Fibroblast of lung (primary cell): ENCODE measurements around the gene WDR76. TPM values are rescaled to one million over a fixed set of nuclear protein-coding genes. Genes with fewer than 3 reads are reported as not detected.
"Not testable (repeated sequence)": the region's sequence is repeated elsewhere in the genome, so short reads cannot be mapped to it uniquely, and the experiment has no call there.

Experiments
- DNase-seq, 2 donors: peaks; one replicate each; pipeline versions ENCODE4 v3.0.0 to v3.0.0-alpha.2; 2010; ENCODE audit warnings: low read depth in 2 of 2
- H2AFZ ChIP-seq: 2 replicates; pipeline ENCODE4 v1.5.1; 2012; ENCODE audit warnings: low read length, control low read depth, inconsistent platforms
- H3K27ac ChIP-seq: 2 replicates; pipeline ENCODE4 v1.5.1; 2011; ENCODE audit warnings: low read length, control low read depth; ENCODE audit not compliant: insufficient read depth
- H3K27me3 ChIP-seq: 2 replicates; pipeline ENCODE4 v1.5.1; 2011; ENCODE audit warnings: mild to moderate bottlenecking, low read length; ENCODE audit not compliant: control insufficient read depth, insufficient read depth
- H3K36me3 ChIP-seq: 2 replicates; pipeline ENCODE4 v1.5.1; 2011; ENCODE audit warnings: low read length; ENCODE audit not compliant: control insufficient read depth, insufficient read depth
- H3K4me1 ChIP-seq: 2 replicates; pipeline ENCODE4 v1.5.1; 2011; ENCODE audit warnings: low read length; ENCODE audit not compliant: control insufficient read depth, insufficient read depth; ENCODE audit errors: extremely low read depth
- H3K4me2 ChIP-seq: 2 replicates; pipeline ENCODE4 v1.5.1; 2011; ENCODE audit warnings: low read length, control low read depth; ENCODE audit not compliant: insufficient read depth; ENCODE audit errors: extremely low read depth
- H3K4me3 ChIP-seq, 4 experiments: fragments of 200-600 bp in 1 of 4; sonication (generic) in 1 of 4; replicated peaks in 1 of 4; 2 replicates each; pipeline ENCODE4 v1.5.1; 2011 to 2016; ENCODE audit warnings: low read length in 4 of 4, low read depth in 3 of 4, mild to moderate bottlenecking in 3 of 4, control low read depth in 2 of 4, inconsistent platforms in 1 of 4, mixed read lengths in 1 of 4; ENCODE audit not compliant: insufficient read depth in 1 of 4; ENCODE audit errors: control extremely low read depth in 1 of 4
- H3K79me2 ChIP-seq: 2 replicates; pipeline ENCODE4 v1.5.1; 2012; ENCODE audit warnings: mild to moderate bottlenecking, low read length, inconsistent platforms; ENCODE audit not compliant: control insufficient read depth, insufficient read depth
- H3K9ac ChIP-seq: 2 replicates; pipeline ENCODE4 v1.5.1; 2011; ENCODE audit warnings: mild to moderate bottlenecking, low read length, control low read depth; ENCODE audit not compliant: insufficient read depth
- H3K9me3 ChIP-seq: 2 replicates; pipeline ENCODE4 v1.5.1; 2012; ENCODE audit warnings: low read depth, low read length; ENCODE audit not compliant: control insufficient read depth, insufficient read depth
- H4K20me1 ChIP-seq: 2 replicates; pipeline ENCODE4 v1.5.1; 2011; ENCODE audit warnings: low read length; ENCODE audit not compliant: control insufficient read depth, insufficient read depth; ENCODE audit errors: extremely low read depth
- CTCF ChIP-seq, 2 donors: IDR thresholded peaks in 1 of 2; conservative IDR thresholded peaks in 1 of 2; 1 replicate in 1 of 2; 2 replicates in 1 of 2; pipeline ENCODE4 v1.5.1; 2011 to 2012; ENCODE audit warnings: low read length in 2 of 2, control low read depth in 1 of 2, inconsistent platforms in 1 of 2, low read depth in 1 of 2, mild to moderate bottlenecking in 1 of 2
- EZH2 ChIP-seq: IDR thresholded peaks from 2 replicates; pipeline ENCODE4 v1.5.1; 2012; ENCODE audit warnings: low read length, control low read depth, mild to moderate bottlenecking; ENCODE audit errors: missing control alignments
- polyA plus RNA-seq, 2 donors: library from polyadenylated mRNA; depleted of rRNA in 1 of 2; stranded (reverse) in 1 of 2; unstranded in 1 of 2; fragments of >200 nt; gene quantifications; 2 replicates each; pipeline ENCODE4 v1.2.1, GENCODE V29; 2011 to 2012; ENCODE audit warnings: missing spikeins in 1 of 2
- total RNA-seq: library from RNA; depleted of rRNA; stranded (reverse); fragments of >200 nt; gene quantifications from 2 replicates; pipeline ENCODE4 v1.2.1, GENCODE V29; 2014

WDR76 gene
- total and polyA plus RNA-seq, 2 donors (not counting 1 experiment from before 2014, with no cell fraction given) = 5.8 to 11.6 TPM

- Histone ChIP-seq H3K4me1 (no peaks in the 10 kb centered on the region), H3K9ac (no peak overlapping the region), H4K20me1 (no peaks in the 10 kb centered on the region), H3K9me3 (no peaks in the 10 kb centered on the region), H3K27ac (no peak overlapping the region), H3K4me2 (no peak overlapping the region), H3K4me3 (no peak overlapping the region), H3K36me3 (no peaks in the 10 kb centered on the region), H3K27me3 (no peaks in the 10 kb centered on the region), H3K79me2 (no peaks in the 10 kb centered on the region), H2AFZ (no peak overlapping the region)
- no peak for TF ChIP-seq EZH2
- DNase-seq = no peak
Observed at GRCh38 chr15:43852607-43853006, 25.8 kb downstream of the WDR76 start.

- H3K36me3 ChIP-seq = no peaks in the 10 kb centered on the region
- H3K9ac ChIP-seq = no peak overlapping the region
- H3K9me3 ChIP-seq = no peaks in the 10 kb centered on the region
- no peaks in the 10 kb centered on the region for H3K27me3 ChIP-seq
- no peak overlapping the region for H2AFZ ChIP-seq
- H3K27ac ChIP-seq = no peak overlapping the region
- no peak overlapping the region for H3K4me3 ChIP-seq
- no peaks in the 10 kb centered on the region for H3K79me2 ChIP-seq
- H3K4me1 ChIP-seq = no peaks in the 10 kb centered on the region
- no peak overlapping the region for H3K4me2 ChIP-seq
- peak in 1 of 2 donors; percentile 26 for DNase-seq
- no peaks in the 10 kb centered on the region for H4K20me1 ChIP-seq
- TF ChIP-seq CTCF (conservative IDR thresholded peaks at IDR 0.05 in 1 of 2, IDR thresholded peaks at IDR 0.05 in 1 of 2; ENCODE audit: low read depth in 1 of 2, low read length in 2 of 2) (no peak), EZH2 (no peak)
Observed at GRCh38 chr15:43854801-43855200, 28.0 kb downstream of the WDR76 start.

- H3K27me3 ChIP-seq = no peaks in the 10 kb centered on the region
- H2AFZ ChIP-seq = no peak overlapping the region
- no peak overlapping the region for H3K9ac ChIP-seq
- no peak for TF ChIP-seq CTCF (conservative IDR thresholded peaks at IDR 0.05 in 1 of 2, IDR thresholded peaks at IDR 0.05 in 1 of 2; ENCODE audit: low read depth in 1 of 2, low read length in 2 of 2)
- no peak for TF ChIP-seq EZH2
- H3K9me3 ChIP-seq = no peaks in the 10 kb centered on the region
- no peaks in the 10 kb centered on the region for H3K79me2 ChIP-seq
- DNase-seq = no peak
- no peak overlapping the region for H3K27ac ChIP-seq
- H3K4me2 ChIP-seq = no peak overlapping the region
- H3K36me3 ChIP-seq = no peaks in the 10 kb centered on the region
- no peaks in the 10 kb centered on the region for H4K20me1 ChIP-seq
- H3K4me3 ChIP-seq = no peak overlapping the region
- no peaks in the 10 kb centered on the region for H3K4me1 ChIP-seq
Observed at GRCh38 chr15:43859546-43859945, 32.7 kb downstream of the WDR76 start.

GRCh38 chr15:43866636-43867035 is 39.8 kb downstream of the WDR76 start:
- not testable (repeated sequence) for H3K36me3 ChIP-seq, H3K27ac ChIP-seq, H2AFZ ChIP-seq, H3K4me2 ChIP-seq, DNase-seq, H3K9me3 ChIP-seq, H4K20me1 ChIP-seq, H3K79me2 ChIP-seq, H3K9ac ChIP-seq, H3K4me1 ChIP-seq, H3K27me3 ChIP-seq, H3K4me3 ChIP-seq
